Measurements from ENCODE around the gene CENPE. TPM values are rescaled to one million over a fixed set of nuclear protein-coding genes. Genes with fewer than 3 reads are reported as not detected.
"Not testable (repeated sequence)": the region's sequence is repeated elsewhere in the genome, so short reads cannot be mapped to it uniquely, and the experiment has no call there.

Gene CENPE
- total RNA-seq, 1 donor, result 13.0 TPM

- peak overlapping the region; percentile 96 for H3K4me2 ChIP-seq (ENCODE audit: insufficient read depth, low read length)
- H3K79me2 ChIP-seq (ENCODE audit: insufficient read depth, low read length), result peaks cover 25% of the 10 kb centered on the region
- no peak for DNase-seq (ENCODE audit: insufficient read length, low spot score, missing footprints)
- no peaks in the 10 kb centered on the region for H4K20me1 ChIP-seq (ENCODE audit: insufficient read depth, low read length)
- H3K27me3 ChIP-seq (ENCODE audit: insufficient read depth, low read length), result no peaks in the 10 kb centered on the region
- H3K36me3 ChIP-seq (ENCODE audit: insufficient read depth, low read length), result no peaks in the 10 kb centered on the region
- no peak overlapping the region for H3K27ac ChIP-seq (ENCODE audit: low read depth, low read length)
- TF ChIP-seq, protein P1, sequence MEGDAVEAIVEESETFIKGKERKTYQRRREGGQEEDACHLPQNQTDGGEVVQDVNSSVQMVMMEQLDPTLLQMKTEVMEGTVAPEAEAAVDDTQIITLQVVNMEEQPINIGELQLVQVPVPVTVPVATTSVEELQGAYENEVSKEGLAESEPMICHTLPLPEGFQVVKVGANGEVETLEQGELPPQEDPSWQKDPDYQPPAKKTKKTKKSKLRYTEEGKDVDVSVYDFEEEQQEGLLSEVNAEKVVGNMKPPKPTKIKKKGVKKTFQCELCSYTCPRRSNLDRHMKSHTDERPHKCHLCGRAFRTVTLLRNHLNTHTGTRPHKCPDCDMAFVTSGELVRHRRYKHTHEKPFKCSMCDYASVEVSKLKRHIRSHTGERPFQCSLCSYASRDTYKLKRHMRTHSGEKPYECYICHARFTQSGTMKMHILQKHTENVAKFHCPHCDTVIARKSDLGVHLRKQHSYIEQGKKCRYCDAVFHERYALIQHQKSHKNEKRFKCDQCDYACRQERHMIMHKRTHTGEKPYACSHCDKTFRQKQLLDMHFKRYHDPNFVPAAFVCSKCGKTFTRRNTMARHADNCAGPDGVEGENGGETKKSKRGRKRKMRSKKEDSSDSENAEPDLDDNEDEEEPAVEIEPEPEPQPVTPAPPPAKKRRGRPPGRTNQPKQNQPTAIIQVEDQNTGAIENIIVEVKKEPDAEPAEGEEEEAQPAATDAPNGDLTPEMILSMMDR (IDR thresholded peaks at IDR 0.05; ENCODE audit: extremely low read depth, low read depth, low read length), result no peak
- peak overlapping the region; percentile 90 for H3K4me3 ChIP-seq (ENCODE audit: insufficient read depth, low read length)
- H2AFZ ChIP-seq (ENCODE audit: low read length), result peak overlapping the region; percentile 99
- H3K9me3 ChIP-seq (ENCODE audit: low read depth, low read length), result no peaks in the 10 kb centered on the region
- peaks cover 11% of the 10 kb centered on the region for H3K4me1 ChIP-seq (ENCODE audit: insufficient read depth, low read length)
Observed at GRCh38 chr4:103199009-103199408, 866 bp upstream of the CENPE start.

DNA sequence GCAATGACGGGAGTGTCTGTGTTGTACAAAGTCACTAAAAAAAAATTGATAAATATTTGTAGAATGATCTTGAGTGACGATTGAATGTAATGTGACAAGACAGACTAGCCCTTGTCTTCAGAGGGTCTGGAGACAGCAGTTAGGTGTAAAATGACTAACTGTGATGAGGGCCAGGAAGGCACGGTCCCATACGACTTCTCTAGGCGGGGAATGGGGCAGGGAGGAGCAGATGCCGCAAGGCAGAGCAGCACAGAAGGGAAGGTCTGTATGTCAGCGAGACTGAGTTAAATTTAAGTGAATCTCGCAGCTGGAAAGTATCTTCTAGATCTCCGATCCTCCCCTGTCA, 405 bp downstream of the CENPE start:
- Histone ChIP-seq H3K9me3 (ENCODE audit: low read depth, low read length) (no peaks in the 10 kb centered on the region), H4K20me1 (ENCODE audit: insufficient read depth, low read length) (no peaks in the 10 kb centered on the region), H3K4me1 (ENCODE audit: insufficient read depth, low read length) (peaks cover 11% of the 10 kb centered on the region), H3K4me3 (ENCODE audit: insufficient read depth, low read length) (peak overlapping the region; percentile 90), H3K27me3 (ENCODE audit: insufficient read depth, low read length) (no peaks in the 10 kb centered on the region), H3K27ac (ENCODE audit: low read depth, low read length) (peak overlapping the region; percentile 98), H3K79me2 (ENCODE audit: insufficient read depth, low read length) (peaks cover 25% of the 10 kb centered on the region), H3K4me2 (ENCODE audit: insufficient read depth, low read length) (peak overlapping the region; percentile 96), H3K36me3 (ENCODE audit: insufficient read depth, low read length) (no peaks in the 10 kb centered on the region), H2AFZ (ENCODE audit: low read length) (peak overlapping the region; percentile 99)
- no peak for DNase-seq (ENCODE audit: insufficient read length, low spot score, missing footprints)
- TF ChIP-seq, protein P1 (IDR thresholded peaks at IDR 0.05; ENCODE audit: extremely low read depth, low read depth, low read length), result no peak

DNA sequence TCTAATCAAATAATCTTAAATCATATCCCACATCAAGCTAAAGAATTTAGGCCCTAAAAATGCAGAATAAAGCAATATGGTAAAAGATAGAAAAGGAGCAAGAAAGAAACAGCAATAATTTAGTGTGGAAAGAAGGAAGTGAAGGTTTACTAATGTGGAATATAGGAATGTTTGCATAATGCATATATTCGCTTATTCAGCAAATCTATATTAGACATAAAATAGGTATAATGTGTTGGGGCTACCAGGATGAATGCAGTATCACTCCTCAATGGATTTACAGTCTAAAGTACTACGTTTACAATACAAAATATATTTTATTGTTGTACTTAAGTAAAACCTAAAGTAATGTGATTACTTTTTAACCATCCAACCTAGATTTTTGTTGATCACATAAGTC, 4.7 kb downstream of the CENPE start:
- Histone ChIP-seq H3K79me2 (ENCODE audit: insufficient read depth, low read length) (peaks cover 33% of the 10 kb centered on the region), H3K27me3 (ENCODE audit: insufficient read depth, low read length) (no peaks in the 10 kb centered on the region), H3K4me3 (ENCODE audit: insufficient read depth, low read length) (no peak overlapping the region), H3K4me2 (ENCODE audit: insufficient read depth, low read length) (no peak overlapping the region), H3K9me3 (ENCODE audit: low read depth, low read length) (no peaks in the 10 kb centered on the region), H2AFZ (ENCODE audit: low read length) (no peak overlapping the region), H3K36me3 (ENCODE audit: insufficient read depth, low read length) (no peaks in the 10 kb centered on the region), H3K4me1 (ENCODE audit: insufficient read depth, low read length) (peaks cover 11% of the 10 kb centered on the region), H3K27ac (ENCODE audit: low read depth, low read length) (no peak overlapping the region), H4K20me1 (ENCODE audit: insufficient read depth, low read length) (no peaks in the 10 kb centered on the region)
- TF ChIP-seq, protein P1 (IDR thresholded peaks at IDR 0.05; ENCODE audit: extremely low read depth, low read depth, low read length), result no peak
- no peak for DNase-seq (ENCODE audit: insufficient read length, low spot score, missing footprints)

- no peak overlapping the region for H3K4me2 ChIP-seq (ENCODE audit: insufficient read depth, low read length)
Observed at GRCh38 chr4:103171006-103171405, 27.1 kb downstream of the CENPE start.

GRCh38 chr4:103169750-103170149, 28.4 kb downstream of the CENPE start:
- Histone ChIP-seq H3K36me3 (ENCODE audit: insufficient read depth, low read length) (peaks cover 19% of the 10 kb centered on the region), H3K79me2 (ENCODE audit: insufficient read depth, low read length) (peaks cover 21% of the 10 kb centered on the region)
- DNase-seq (ENCODE audit: insufficient read length, low spot score, missing footprints), result not testable (repeated sequence)

More at GRCh38 chr4:103171006-103171405, 27.1 kb downstream of the CENPE start:
- Histone ChIP-seq H3K27ac (ENCODE audit: low read depth, low read length) (no peak overlapping the region), H4K20me1 (ENCODE audit: insufficient read depth, low read length) (no peaks in the 10 kb centered on the region), H3K9me3 (ENCODE audit: low read depth, low read length) (peaks cover 7% of the 10 kb centered on the region), H3K36me3 (ENCODE audit: insufficient read depth, low read length) (peaks cover 19% of the 10 kb centered on the region), H3K4me3 (ENCODE audit: insufficient read depth, low read length) (no peak overlapping the region), H3K4me1 (ENCODE audit: insufficient read depth, low read length) (no peaks in the 10 kb centered on the region), H2AFZ (ENCODE audit: low read length) (peak overlapping the region; percentile 52), H3K79me2 (ENCODE audit: insufficient read depth, low read length) (peaks cover 21% of the 10 kb centered on the region), H3K27me3 (ENCODE audit: insufficient read depth, low read length) (no peaks in the 10 kb centered on the region)
- no peak for DNase-seq (ENCODE audit: insufficient read length, low spot score, missing footprints)
- TF ChIP-seq, protein P1 (IDR thresholded peaks at IDR 0.05; ENCODE audit: extremely low read depth, low read depth, low read length), result no peak

More at GRCh38 chr4:103169750-103170149, 28.4 kb downstream of the CENPE start:
- H3K27me3 ChIP-seq (ENCODE audit: insufficient read depth, low read length); H2AFZ ChIP-seq (ENCODE audit: low read length); H4K20me1 ChIP-seq (ENCODE audit: insufficient read depth, low read length); H3K27ac ChIP-seq (ENCODE audit: low read depth, low read length); H3K4me3 ChIP-seq (ENCODE audit: insufficient read depth, low read length); H3K4me2 ChIP-seq (ENCODE audit: insufficient read depth, low read length); H3K9me3 ChIP-seq (ENCODE audit: low read depth, low read length); H3K4me1 ChIP-seq (ENCODE audit: insufficient read depth, low read length): not testable (repeated sequence)
